ENCODE measurements around the gene CACNA1E. TPM values are rescaled to one million over a fixed set of nuclear protein-coding genes. Genes with fewer than 3 reads are reported as not detected.

CACNA1E gene
- total and polyA plus RNA-seq, 2 of the 4 experiments (the other 2 are of a cell fraction): not detected

GRCh38 chr1:181733486-181733885, 250.2 kb downstream of the CACNA1E start:
- dilution Hi-C loops (cut with HindIII; ENCODE audit: low sequenced_read_pairs, unreplicated experiment) (no loop called here), in situ Hi-C loops (cut with MboI; ENCODE audit: low sequenced_read_pairs) (no loop called here)

More at GRCh38 chr1:181733486-181733885, 250.2 kb downstream of the CACNA1E start:
- Histone ChIP-seq H3K4me1 (ENCODE audit: control insufficient read depth, insufficient read depth, low read length) (no peaks in the 10 kb centered on the region), H2BK5ac (ENCODE audit: low read depth, low read length, poor library complexity, severe bottlenecking) (no peak overlapping the region), H2AK5ac (ENCODE audit: low read depth, low read length) (no peak overlapping the region), H3K56ac (ENCODE audit: extremely low read depth, insufficient read depth, low read length) (no peak overlapping the region), H4K5ac (ENCODE audit: low read depth, low read length) (no peak overlapping the region), H3K14ac (replicated peaks; ENCODE audit: low read depth, low read length) (no peak overlapping the region), H2BK15ac (ENCODE audit: low read depth, low read length) (no peak overlapping the region), H3K9me3 (ENCODE audit: control insufficient read depth, insufficient read depth, low read length) (peaks cover 39% of the 10 kb centered on the region), H3K27ac (ENCODE audit: insufficient read depth, low read length) (no peak overlapping the region), H3K27me3 (ENCODE audit: control insufficient read depth, insufficient read depth, low read length) (no peaks in the 10 kb centered on the region), H4K91ac (ENCODE audit: insufficient read depth, low read depth, low read length) (no peak overlapping the region), H3K4ac (ENCODE audit: low read depth, low read length) (no peak overlapping the region), H3K18ac (ENCODE audit: low read depth, low read length) (no peak overlapping the region), H2AFZ (replicated peaks; ENCODE audit: low read length, poor library complexity) (no peak overlapping the region), H3K4me2 (ENCODE audit: low read depth, low read length) (no peak overlapping the region), H2BK120ac (ENCODE audit: low read depth, low read length) (no peak overlapping the region), H2BK20ac (ENCODE audit: low read depth, low read length) (no peak overlapping the region), H2AK9ac (replicated peaks; ENCODE audit: low read depth, low read length, poor library complexity) (no peak overlapping the region), H3K36me3 (ENCODE audit: control insufficient read depth, insufficient read depth, low read length) (no peaks in the 10 kb centered on the region), H4K8ac (ENCODE audit: low read depth in 2 of 2, low read length in 2 of 2) (no peak overlapping the region), H4K20me1 (ENCODE audit: insufficient read depth, low read length) (no peaks in the 10 kb centered on the region), H3K79me1 (ENCODE audit: low read depth in 1 of 2, low read length in 2 of 2) (no peaks in the 10 kb centered on the region), H3K4me3 (ENCODE audit: insufficient read depth, low read depth, low read length) (no peak overlapping the region), H3K23ac (ENCODE audit: low read depth, low read length) (no peak overlapping the region), H3K9me1 (ENCODE audit: insufficient read depth, low read length) (no peaks in the 10 kb centered on the region), H3K9ac (ENCODE audit: low read depth, low read length) (no peak overlapping the region)
- no peak for TF ChIP-seq CEBPB (IDR thresholded peaks at IDR 0.05; ENCODE audit: low read depth, low read length)
- no peak for TF ChIP-seq FOS (IDR thresholded peaks at IDR 0.05; ENCODE audit: low read depth, low read length)
- TF ChIP-seq MXI1 (IDR thresholded peaks at IDR 0.05; ENCODE audit: borderline replicate concordance, low read depth, low read length): no peak
- TF ChIP-seq CTCF (conservative IDR thresholded peaks at IDR 0.05; ENCODE audit: low read depth, low read length): no peak
- TF ChIP-seq MAZ (IDR thresholded peaks at IDR 0.05; ENCODE audit: borderline replicate concordance, low read depth, low read length): no peak
- no TSS peak for BruUV-seq (replicated peaks)
- WGBS, 2 experiments (ENCODE audit: extremely low coverage in 2 of 2, insufficient read length in 1 of 2): 69% methylated on average over 3 of the region's 14 CpGs; no CpG with 5 or more reads in 1 of the 2 experiments
- ChIA-PET POLR2A (ENCODE audit: unreplicated experiment) (no interaction called here), CTCF (no interaction called here)
- intact Hi-C loops (cut with micrococcal nuclease): no loop called here
- no peak for ATAC-seq (ENCODE audit: low read depth)
- DNase-seq: no peak

All from IMR-90 (cell line).